H1 (cell line): ENCODE results near the gene LRRN1. TPM values are rescaled to one million over a fixed set of nuclear protein-coding genes. Genes with fewer than 3 reads are reported as not detected.

Source experiments
- CBX8 ChIP-seq: fragments of 300-800, 300-1000 bp; sonication (generic); IDR thresholded peaks from 2 replicates; pipeline ENCODE4 v1.7.1; 2016; ENCODE audit warnings: low read depth, low read length, borderline replicate concordance
- EGR1 ChIP-seq: IDR thresholded peaks from 2 replicates; pipeline ENCODE4 v1.6.1; 2011; ENCODE audit warnings: low read depth, low read length, borderline replicate concordance
- POLR2AphosphoS5 ChIP-seq: IDR thresholded peaks from 2 replicates; pipeline ENCODE4 v1.6.1; 2011; ENCODE audit warnings: low read depth, low read length
- SIRT6 ChIP-seq: IDR thresholded peaks from one replicate; pipeline ENCODE4 v1.7.1; 2012; ENCODE audit warnings: low read length, inconsistent platforms
- SP1 ChIP-seq: IDR thresholded peaks from 2 replicates; pipeline ENCODE4 v1.6.1; 2011; ENCODE audit warnings: low read depth, low read length
- SRF ChIP-seq: IDR thresholded peaks from 2 replicates; pipeline ENCODE4 v1.6.1; 2011; ENCODE audit warnings: mild to moderate bottlenecking, low read depth, low read length, moderate library complexity
- polyA plus RNA-seq, 7 experiments: library from polyadenylated mRNA; depleted of rRNA in 3 of 7; stranded (reverse) in 5 of 7; unstranded in 2 of 7; fragments of >200 nt in 5 of 7; fragments of 200-250 nt in 2 of 7; gene quantifications; 1 replicate in 5 of 7; 2 replicates in 1 of 7; 4 replicates in 1 of 7; pipeline versions ENCODE4 v1.2.1 to v1.2.3, GENCODE V29; 2011 to 2013; ENCODE audit warnings: missing spikeins in 2 of 7, mixed read lengths in 2 of 7
- total RNA-seq: library from RNA; stranded (reverse); fragmentation: NEBNext Ultra II Directional; extraction: Animal tissue kit (Norgen Biotek cat#: 25700); gene quantifications from 2 replicates; pipeline ENCODE4 v1.2.1, GENCODE V29; 2021

The LRRN1 gene
- total and polyA plus RNA-seq, 2 of the 8 experiments (the other 6 are each of a cell fraction or from before 2014, with no cell fraction given), result 159 to 199 TPM

DNA sequence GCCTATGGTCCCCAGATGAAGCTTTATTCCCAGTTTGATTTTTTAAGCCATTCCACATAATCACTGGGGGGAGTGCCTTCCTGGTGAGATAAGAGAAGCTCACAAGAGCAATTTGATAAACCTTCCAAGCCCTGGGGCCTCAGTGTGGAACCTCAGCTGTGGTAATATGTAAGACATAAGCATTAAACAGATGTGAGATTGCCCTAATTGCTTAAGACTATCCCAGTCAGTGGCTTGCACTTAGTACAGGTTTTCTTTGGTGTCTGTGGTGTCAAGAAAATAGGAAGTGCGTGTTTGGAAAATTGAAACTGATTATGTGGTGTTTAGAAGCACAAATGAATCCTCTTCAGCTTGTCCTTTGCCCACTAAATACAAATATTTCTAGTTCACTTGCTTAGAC is 54.3 kb downstream of the LRRN1 start (continued):
- TF ChIP-seq SRF (no peak), SIRT6 (no peak), EGR1 (no peak), POLR2AphosphoS5 (no peak; the same call in 1 of the 2 replicates), CBX8 (no peak), SP1 (no peak)
